Measurements from ENCODE around the gene RCSD1.

Gene RCSD1

GRCh38 chr1:167690053-167690452, 60.0 kb downstream of the RCSD1 start:
- Histone ChIP-seq H3K36me3 (ENCODE audit: control insufficient read depth, low read length) (peaks cover 90% of the 10 kb centered on the region), H3F3A (ENCODE audit: control insufficient read depth, insufficient read depth) (peaks cover 3% of the 10 kb centered on the region), H3K4me1 (ENCODE audit: control insufficient read depth, low read length) (peaks cover 13% of the 10 kb centered on the region), H3K79me2 (ENCODE audit: control insufficient read depth, low read length) (peaks cover 8% of the 10 kb centered on the region; the same call in 1 of the 2 replicates), H4K20me1 (ENCODE audit: control insufficient read depth, insufficient read depth, low read depth, low read length) (0 out of 2 replicates have a peak, but pooled peaks cover 6% of the 10 kb centered on the region), H3K27me3 (ENCODE audit: control insufficient read depth, low read length) (no peaks in the 10 kb centered on the region), H3K27ac (ENCODE audit: low read depth, low read length) (no peak overlapping the region), H3K4me2 (ENCODE audit: low read length) (no peak overlapping the region), H3K4me3 (ENCODE audit: low read length) (no peak overlapping the region), H3K9me3 (ENCODE audit: control insufficient read depth, insufficient read depth, low read length) (no peaks in the 10 kb centered on the region), H3K9me2 (replicated peaks; ENCODE audit: control insufficient read depth, low read length) (no peaks in the 10 kb centered on the region)
- TF ChIP-seq CTCF (IDR thresholded peaks at IDR 0.05; ENCODE audit: low read depth, low read length, poor library complexity, severe bottlenecking) (no peak), EZH2phosphoT487 (IDR thresholded peaks at IDR 0.05; ENCODE audit: borderline replicate concordance, low read length) (no peak)

- Histone ChIP-seq H3K27ac (ENCODE audit: low read depth, low read length) (no peak overlapping the region), H3K4me2 (ENCODE audit: low read length) (no peak overlapping the region), H3K4me1 (ENCODE audit: control insufficient read depth, low read length) (peaks cover under 1% of the 10 kb centered on the region), H3K9me3 (ENCODE audit: control insufficient read depth, insufficient read depth, low read length) (no peaks in the 10 kb centered on the region), H3K79me2 (ENCODE audit: control insufficient read depth, low read length) (peaks cover 3% of the 10 kb centered on the region; the same call in 1 of the 2 replicates), H3K27me3 (ENCODE audit: control insufficient read depth, low read length) (no peaks in the 10 kb centered on the region), H3F3A (ENCODE audit: control insufficient read depth, insufficient read depth) (no peaks in the 10 kb centered on the region), H3K36me3 (ENCODE audit: control insufficient read depth, low read length) (peaks cover 95% of the 10 kb centered on the region), H3K4me3 (ENCODE audit: low read length) (no peak overlapping the region), H3K9me2 (replicated peaks; ENCODE audit: control insufficient read depth, low read length) (no peaks in the 10 kb centered on the region), H4K20me1 (ENCODE audit: control insufficient read depth, insufficient read depth, low read depth, low read length) (0 out of 2 replicates have a peak, but pooled peaks cover 1% of the 10 kb centered on the region)
- TF ChIP-seq EZH2phosphoT487 (IDR thresholded peaks at IDR 0.05; ENCODE audit: borderline replicate concordance, low read length) (no peak), CTCF (IDR thresholded peaks at IDR 0.05; ENCODE audit: low read depth, low read length, poor library complexity, severe bottlenecking) (no peak)
These were observed 63.5 kb downstream of the RCSD1 start for GRCh38 chr1:167693425-167694045.

GRCh38 chr1:167694691-167695090, 64.7 kb downstream of the RCSD1 start:
- H3K4me2 ChIP-seq (ENCODE audit: low read length), result no peak overlapping the region
- H3K27me3 ChIP-seq (ENCODE audit: control insufficient read depth, low read length), result no peaks in the 10 kb centered on the region
- no peaks in the 10 kb centered on the region for H3K9me3 ChIP-seq (ENCODE audit: control insufficient read depth, insufficient read depth, low read length)
- no peak for TF ChIP-seq CTCF (IDR thresholded peaks at IDR 0.05; ENCODE audit: low read depth, low read length, poor library complexity, severe bottlenecking)
- TF ChIP-seq EZH2phosphoT487 (IDR thresholded peaks at IDR 0.05; ENCODE audit: borderline replicate concordance, low read length), result no peak
- H3K4me3 ChIP-seq (ENCODE audit: low read length), result no peak overlapping the region
- H3K79me2 ChIP-seq (ENCODE audit: control insufficient read depth, low read length), result no peaks in the 10 kb centered on the region
- no peaks in the 10 kb centered on the region for H3K9me2 ChIP-seq (replicated peaks; ENCODE audit: control insufficient read depth, low read length)
- no peaks in the 10 kb centered on the region for H3K4me1 ChIP-seq (ENCODE audit: control insufficient read depth, low read length)
- H3F3A ChIP-seq (ENCODE audit: control insufficient read depth, insufficient read depth), result no peaks in the 10 kb centered on the region
- H4K20me1 ChIP-seq (ENCODE audit: control insufficient read depth, insufficient read depth, low read depth, low read length), result no peaks in the 10 kb centered on the region
- no peak overlapping the region for H3K27ac ChIP-seq (ENCODE audit: low read depth, low read length)
- peaks cover 94% of the 10 kb centered on the region for H3K36me3 ChIP-seq (ENCODE audit: control insufficient read depth, low read length)

All from DOHH2 (cell line).